Activated CD8-positive, alpha-beta memory T cell treated with anti-CD3 and anti-CD28 coated beads, Interleukin-2, amount 50 U/mL, for 1 hour (primary cell): ENCODE data around the gene HEMK1.

Experiments
- DNase-seq: peaks from one replicate; pipeline ENCODE4 v3.0.0-alpha.2; 2020; ENCODE audit errors: extremely low read depth

HEMK1 gene

DNA sequence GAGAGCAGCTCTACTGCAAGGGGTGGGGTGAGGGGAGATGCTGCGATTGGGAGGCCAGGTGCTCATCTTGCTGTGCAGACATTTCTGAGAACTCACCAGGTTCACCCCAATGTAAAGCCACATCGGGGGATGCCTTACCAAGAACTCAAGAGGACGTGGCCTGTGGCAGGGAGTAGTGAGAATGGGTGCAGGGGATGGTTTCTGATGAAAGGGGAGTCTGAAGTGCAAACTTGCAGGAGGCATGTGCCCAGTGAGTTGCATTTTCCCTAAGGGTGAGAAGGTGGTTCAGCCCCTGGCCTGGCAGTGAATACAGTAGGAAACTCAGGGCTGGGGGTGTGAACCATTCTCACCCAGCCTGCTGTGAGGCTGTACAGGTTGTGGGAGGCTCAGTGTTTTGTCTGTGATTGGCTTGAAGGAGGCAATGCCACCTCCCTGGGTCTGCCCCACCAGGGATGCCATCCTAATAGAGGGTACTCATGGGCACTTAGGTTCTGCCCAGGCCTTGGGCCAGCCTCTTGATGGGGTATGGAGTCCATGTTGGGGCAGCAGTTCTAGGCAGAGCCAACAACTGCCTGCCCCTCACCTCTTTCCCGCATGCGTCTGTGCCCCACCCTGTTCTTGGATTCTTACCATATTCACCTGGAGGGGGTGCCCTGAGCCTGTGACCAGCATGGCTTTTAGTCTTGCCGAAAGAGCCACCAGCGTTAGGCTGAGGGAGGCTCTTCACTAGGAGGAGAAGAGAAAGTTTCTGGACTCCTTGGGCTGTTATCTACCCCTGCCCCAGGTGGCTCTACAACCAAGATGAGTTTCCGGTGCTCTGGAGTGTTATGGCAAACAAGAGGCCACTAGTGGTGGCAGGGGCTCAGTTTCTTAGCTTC lies 4.5 kb downstream of the HEMK1 start:
- DNase-seq: no peak

GRCh38 chr3:50574444-50574831 lies 5.1 kb downstream of the HEMK1 start:
- DNase-seq: no peak

GRCh38 chr3:50575372-50575771 lies 6.0 kb downstream of the HEMK1 start:
- DNase-seq: no peak

- DNase-seq: no peak
These were observed 8.0 kb downstream of the HEMK1 start for GRCh38 chr3:50577348-50577747.

DNA sequence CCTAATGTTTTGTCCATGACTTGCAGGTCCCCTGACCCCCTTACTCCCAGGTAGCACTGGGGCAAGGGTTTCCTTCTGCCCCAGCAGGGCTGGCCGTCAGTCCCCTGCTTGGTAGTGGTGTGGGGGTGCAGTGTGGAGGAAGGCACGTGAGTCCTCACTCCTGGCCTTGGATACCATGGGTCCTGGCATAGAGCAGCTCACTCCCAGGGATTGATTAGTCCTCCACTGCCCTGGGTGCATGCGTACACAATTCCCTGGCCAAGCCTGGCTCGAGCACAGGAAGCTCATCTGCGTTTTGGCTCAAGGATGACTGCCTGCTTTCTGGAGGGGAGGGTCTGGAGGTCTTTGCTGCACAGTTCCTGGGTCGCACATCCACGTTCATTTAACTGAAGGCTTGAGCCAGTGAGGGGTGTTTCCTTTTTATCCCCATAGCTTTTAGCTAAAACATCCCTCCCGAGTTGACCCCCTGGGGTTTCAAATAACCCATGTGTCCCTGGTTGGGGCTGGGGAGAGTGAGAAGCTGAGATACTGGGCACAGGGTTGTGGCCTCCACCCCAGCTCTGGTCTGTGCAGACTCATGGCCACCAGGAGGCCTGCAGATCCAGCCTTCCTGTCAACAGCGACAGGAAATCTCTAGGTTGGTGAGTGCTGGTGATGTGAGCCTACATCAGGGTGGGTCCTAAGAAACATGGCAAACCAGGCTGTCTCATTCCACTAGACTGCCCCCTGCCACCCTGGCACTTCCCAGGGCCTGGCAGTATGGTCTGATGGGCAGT lies 11.5 kb downstream of the HEMK1 start:
- DNase-seq: no peak

DNA sequence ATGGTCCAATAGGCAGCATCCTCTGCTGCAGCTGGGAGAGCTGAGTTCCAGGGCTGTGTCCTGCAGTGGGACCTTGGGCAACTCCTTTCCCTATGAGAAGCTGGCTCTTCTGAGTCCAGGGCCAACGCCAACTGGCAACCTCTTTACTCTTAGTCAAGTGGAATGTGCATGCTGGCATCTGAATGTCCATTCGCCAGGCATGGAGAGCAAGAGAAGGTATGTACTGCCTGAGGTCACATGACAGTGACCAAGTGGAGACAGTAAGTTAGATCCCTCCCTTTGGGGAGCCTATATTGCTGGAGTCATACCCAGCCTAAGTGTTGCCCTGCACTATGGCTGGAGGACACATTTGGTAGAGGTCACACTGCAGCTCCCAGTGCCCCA lies 12.1 kb downstream of the HEMK1 start:
- no peak for DNase-seq

DNA sequence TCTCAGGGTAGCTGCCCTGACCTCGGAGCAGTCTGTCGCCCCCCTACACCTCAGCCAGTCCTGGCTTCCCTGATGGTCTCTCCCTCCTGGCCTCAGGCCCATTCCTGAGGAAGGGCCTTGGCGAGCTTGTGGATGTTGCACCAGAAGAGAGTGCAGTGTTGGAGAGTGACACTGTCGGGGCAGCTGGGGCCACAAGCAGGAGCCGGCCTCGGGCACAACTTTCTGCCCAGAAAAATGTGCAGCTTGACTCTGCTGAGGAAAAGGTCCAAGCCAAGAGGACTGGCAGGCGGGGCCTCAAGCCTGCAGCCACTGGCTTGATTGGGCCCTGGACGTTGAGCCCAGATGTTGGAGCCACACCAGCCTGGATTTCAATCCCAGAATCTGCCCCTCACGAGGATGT lies 12.8 kb downstream of the HEMK1 start:
- DNase-seq: no peak

DNA sequence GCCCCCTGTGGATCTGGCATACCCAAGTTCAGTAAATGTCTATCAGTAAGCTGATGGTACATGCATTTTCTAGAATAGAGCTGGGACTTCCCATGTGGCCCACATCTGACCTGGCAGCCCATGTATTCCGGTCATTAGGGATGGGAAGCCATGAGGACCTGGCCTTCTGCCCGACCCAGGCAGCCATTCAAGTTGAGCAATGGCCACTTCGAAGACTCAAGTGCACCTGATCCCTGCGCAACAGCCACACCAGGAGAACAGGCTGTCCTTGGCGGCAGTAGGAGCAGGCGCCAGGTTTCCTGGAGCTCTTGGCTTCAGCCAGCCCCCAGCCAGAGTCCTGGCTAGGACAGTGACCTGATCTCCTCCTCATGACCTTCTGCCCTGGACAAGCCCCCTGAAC lies 14.6 kb downstream of the HEMK1 start:
- no peak for DNase-seq

- no peak for DNase-seq
These were observed 15.1 kb downstream of the HEMK1 start for GRCh38 chr3:50584391-50584790.

- no peak for DNase-seq
These were observed 16.8 kb downstream of the HEMK1 start for GRCh38 chr3:50585919-50586762.

- no peak for DNase-seq
These were observed 17.4 kb downstream of the HEMK1 start for GRCh38 chr3:50586763-50587070.

- DNase-seq: no peak
These were observed 18.1 kb downstream of the HEMK1 start for GRCh38 chr3:50587373-50587772.

GRCh38 chr3:50587806-50588758 lies 18.8 kb downstream of the HEMK1 start:
- DNase-seq: no peak

- DNase-seq: no peak
These were observed 19.6 kb downstream of the HEMK1 start for GRCh38 chr3:50588759-50589433.

GRCh38 chr3:50591196-50591741 lies 21.9 kb downstream of the HEMK1 start:
- DNase-seq: no peak

- DNase-seq: no peak
These were observed 23.2 kb downstream of the HEMK1 start for GRCh38 chr3:50592568-50592967.

DNA sequence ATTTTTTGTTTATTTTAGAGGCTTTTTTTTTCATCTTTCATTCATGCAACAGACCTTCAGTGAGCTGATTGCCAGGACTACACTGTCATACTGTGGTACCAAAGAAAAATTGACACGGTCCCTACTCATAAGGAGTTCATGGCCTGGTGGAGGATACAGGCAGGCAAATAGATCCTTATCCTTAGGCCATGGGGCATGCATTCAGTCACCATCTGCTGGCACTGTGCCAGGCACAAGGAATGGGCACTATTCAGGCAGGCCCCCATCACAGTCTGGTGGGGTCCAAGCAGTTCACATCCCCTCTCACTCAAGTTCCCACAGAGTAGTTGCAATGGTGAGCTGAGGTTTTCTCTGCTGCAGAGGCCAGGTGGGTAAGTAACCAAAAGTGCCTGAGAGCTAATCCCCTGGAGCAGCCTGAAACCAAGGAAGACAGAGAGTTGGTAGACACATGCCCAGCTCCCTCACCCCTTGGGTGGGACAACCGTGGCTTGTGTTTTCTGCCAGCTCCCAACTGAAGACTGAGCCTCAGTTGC lies 25.0 kb downstream of the HEMK1 start:
- DNase-seq: no peak

DNA sequence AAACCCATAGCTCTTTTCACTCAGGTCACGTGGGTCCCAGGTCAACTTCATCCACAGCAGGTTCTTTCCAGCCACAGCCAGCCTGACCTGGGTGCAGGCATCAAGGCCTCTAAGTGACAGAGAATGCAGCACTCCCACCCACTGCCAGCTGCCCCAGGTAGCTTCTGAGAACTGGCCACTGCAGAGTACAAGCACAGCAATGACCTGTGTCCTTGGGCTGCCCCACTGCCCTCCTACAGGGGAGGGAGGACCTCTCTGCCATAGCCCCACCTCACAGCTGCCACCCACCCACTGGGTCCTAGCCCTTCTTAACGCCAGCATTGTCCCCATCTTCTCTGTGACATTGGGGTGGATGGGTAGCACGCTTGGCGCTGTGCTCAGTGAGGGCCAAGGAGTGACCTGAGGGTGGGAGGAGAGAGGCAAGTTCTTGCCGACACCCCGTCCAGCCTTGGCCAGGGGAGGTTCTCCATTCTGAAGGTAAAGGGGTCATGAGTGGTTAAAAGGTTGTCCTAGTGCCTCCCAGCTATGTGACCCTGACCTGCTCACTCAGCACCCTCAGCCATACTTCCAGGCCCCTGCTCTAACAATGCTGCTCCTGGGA lies 29.9 kb downstream of the HEMK1 start:
- no peak for DNase-seq

- DNase-seq: no peak
These were observed 30.4 kb downstream of the HEMK1 start for GRCh38 chr3:50599716-50600118.
